Psoas muscle (tissue), 8 donors: Measurements from ENCODE around the gene PLEKHH3. TPM values are rescaled to one million over a fixed set of nuclear protein-coding genes. Genes with fewer than 3 reads are reported as not detected.
A peak's percentile ranks its signal among the peaks of the same experiment; 100 is the strongest.

Experiments
- ATAC-seq, 4 donors: fragments of 200-7000 bp; cut with Tn5 transposase; one replicate each; pipeline ENCODE4 v1.9.1; 2020; ENCODE audit warnings: moderate library complexity in 3 of 4, mild to moderate bottlenecking in 2 of 4
- DNase-seq, 2 donors: peaks; one replicate each; pipeline ENCODE4 v3.0.0-alpha.2; 2020
- H3K27ac ChIP-seq: fragments of 200-600 bp; one replicate; pipeline ENCODE4 v1.8.0; 2022
- H3K27me3 ChIP-seq, 3 donors: fragments of 200-600 bp in 1 of 3; one replicate each; pipeline versions ENCODE4 v1.6.1 to v1.8.0; 2013 to 2022; ENCODE audit warnings: low read length in 2 of 3, mild to moderate bottlenecking in 2 of 3, moderate library complexity in 1 of 3; ENCODE audit not compliant: insufficient read depth in 3 of 3
- H3K36me3 ChIP-seq, 2 donors: fragments of 200-600 bp in 1 of 2; one replicate each; pipeline versions ENCODE4 v1.6.1 to v1.8.0; 2013 to 2022; ENCODE audit warnings: low read depth in 1 of 2, mild to moderate bottlenecking in 1 of 2, moderate library complexity in 1 of 2; ENCODE audit not compliant: insufficient read depth in 1 of 2
- H3K4me1 ChIP-seq: fragments of 200-600 bp; one replicate; pipeline ENCODE4 v1.8.0; 2022
- H3K4me3 ChIP-seq: fragments of 200-600 bp; one replicate; pipeline ENCODE4 v1.8.0; 2022; ENCODE audit warnings: mild to moderate bottlenecking
- H3K9me3 ChIP-seq: fragments of 200-600 bp; one replicate; pipeline ENCODE4 v1.8.0; 2022
- CTCF ChIP-seq: fragments of 200-600 bp; IDR thresholded peaks from one replicate; pipeline ENCODE4 v1.8.0; 2022; ENCODE audit warnings: antibody characterized with exemption
- WGBS, 3 donors: extraction: QIAGEN DNeasy Blood & Tissue Kit; methylation state at CpG; one replicate each; pipeline versions ENCODE4 v1.1.6 to v1.1.7; 2013; 5-methylcytosine and 5-hydroxymethylcytosine counted together
- intact Hi-C, 2 donors: fragments of 100-400 bp; cut with DNase I; formaldehyde crosslinking; loops; one replicate each; pipeline versions ENCODE4 v1.11.0 to v1.14.2; 2022
- polyA plus RNA-seq, 3 donors: library from polyadenylated mRNA; stranded (reverse); fragments of 200-250 nt; gene quantifications; one replicate each; pipeline ENCODE4 v1.2.3, GENCODE V29; 2013
- total RNA-seq, 4 donors: library from RNA; stranded (reverse); fragmentation: NEBNext Ultra II Directional in 2 of 4; extraction: Animal tissue kit (Norgen Biotek cat#: 25700) in 2 of 4; gene quantifications; one replicate each; pipeline versions ENCODE4 v1.2.1 to v1.2.4, GENCODE V29; 2021 to 2023
- donor health status: healthy with polysubstance abuse.
- donor health status: DM: no; HTN: no; CAD: no; lungs with moderate emphysema.
- donor health status: Bipolar disorder and iron deficiency.
- donor health status: healthy.
- donor health status: DM: yes; HTN: yes; CAD: no.
- donor health status: DM: no; HTN: no; CAD: no.
- donor health status: DM: no; HTN: no; CAD: no.
- donor health status: DM: yes; HTN: yes; CAD: no.

Gene PLEKHH3
- total and polyA plus RNA-seq, 7 donors: 12.7 to 33.8 (median 15.8) TPM

DNA sequence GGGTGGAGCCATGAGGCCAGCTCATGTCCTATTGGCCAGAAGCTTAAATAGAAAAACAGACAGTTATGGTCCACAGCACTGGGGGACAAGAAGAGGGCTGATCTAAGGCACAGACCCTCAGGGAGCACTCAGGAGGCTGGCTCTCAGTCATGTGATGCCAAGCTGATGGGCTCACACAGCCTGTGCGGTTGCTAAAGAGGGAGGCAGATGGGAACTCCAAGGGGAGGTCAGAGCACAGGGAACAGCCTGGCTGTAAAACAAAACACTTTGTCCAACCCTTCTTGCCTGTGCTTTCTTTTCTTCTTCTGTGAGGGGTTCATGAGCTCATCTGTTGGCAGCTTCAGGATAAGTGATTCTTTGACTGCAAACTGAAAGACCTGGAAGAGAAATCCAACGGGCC, 32.8 kb upstream of the PLEKHH3 start:
- TF ChIP-seq CTCF: no peak
- H3K36me3 ChIP-seq: peaks cover 36 to 100% of the 10 kb centered on the region in 2 donors
- WGBS, 3 donors: 39 to 81% (median 43%) methylated on average over 2 of the region's 2 CpGs
- no peak for DNase-seq
- no peaks in the 10 kb centered on the region for H3K9me3 ChIP-seq
- no peak overlapping the region for H3K4me3 ChIP-seq
- peak in 1 of 4 donors; percentile 11 for ATAC-seq
- H3K27me3 ChIP-seq: no peaks in the 10 kb centered on the region
- intact Hi-C loops: loop anchor here in 1 of 2 donors (10.0 kb wide), 1 partner anchor 205 kb away; no protein-coding TSS in a partner anchor
- no peak overlapping the region for H3K27ac ChIP-seq
- H3K4me1 ChIP-seq: no peaks in the 10 kb centered on the region

GRCh38 chr17:42708588-42708987, 31.8 kb upstream of the PLEKHH3 start:
- no peak overlapping the region for H3K4me3 ChIP-seq
- no peaks in the 10 kb centered on the region for H3K27me3 ChIP-seq
- DNase-seq (no peak), ATAC-seq (no peak)
- no peak overlapping the region for H3K27ac ChIP-seq
- TF ChIP-seq CTCF: no peak
- 92 to 98% (median 92%) methylated on average over 3 of the region's 3 CpGs for WGBS, 3 donors
- H3K36me3 ChIP-seq: peaks cover 42 to 100% of the 10 kb centered on the region in 2 donors
- intact Hi-C loops: loop anchor here in 1 of 2 donors (10.0 kb wide), 1 partner anchor 204 kb away; no protein-coding TSS in a partner anchor
- no peaks in the 10 kb centered on the region for H3K4me1 ChIP-seq
- no peaks in the 10 kb centered on the region for H3K9me3 ChIP-seq

DNA sequence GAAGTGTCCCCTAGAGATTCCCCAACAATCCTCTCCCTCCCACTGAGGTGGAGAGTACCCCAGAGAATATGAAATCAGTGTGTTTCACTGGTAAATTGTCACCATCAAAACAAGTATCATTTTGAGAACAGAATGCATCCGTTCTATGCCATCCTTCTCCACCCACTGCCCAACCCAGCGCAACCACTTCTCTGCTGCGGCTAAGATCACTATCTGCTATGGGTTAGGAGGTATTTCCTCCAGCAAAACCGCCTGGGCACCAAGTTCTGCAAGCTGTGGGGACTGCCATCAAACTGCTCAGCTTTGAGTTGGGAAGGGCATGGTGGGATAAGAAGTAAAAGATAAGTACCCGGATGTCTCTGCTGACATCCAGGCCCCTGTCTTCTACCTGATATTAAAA, 29.9 kb upstream of the PLEKHH3 start:
- no peak for ATAC-seq
- 83 to 94% (median 93%) methylated on average over 5 of the region's 5 CpGs for WGBS, 3 donors
- no peak overlapping the region for H3K4me3 ChIP-seq
- TF ChIP-seq CTCF: no peak
- no peaks in the 10 kb centered on the region for H3K9me3 ChIP-seq
- DNase-seq: no peak
- peaks cover 36 to 100% of the 10 kb centered on the region in 2 donors for H3K36me3 ChIP-seq
- no peaks in the 10 kb centered on the region for H3K27me3 ChIP-seq
- no peak overlapping the region for H3K27ac ChIP-seq
- no peaks in the 10 kb centered on the region for H3K4me1 ChIP-seq
- intact Hi-C loops: loop anchor here in 1 of 2 donors (10.0 kb wide), 1 partner anchor 202 kb away; no protein-coding TSS in a partner anchor

- Histone ChIP-seq H3K27ac (no peak overlapping the region), H3K4me3 (no peak overlapping the region), H3K36me3 (peaks cover 32 to 100% of the 10 kb centered on the region in 2 donors), H3K9me3 (no peaks in the 10 kb centered on the region), H3K4me1 (no peaks in the 10 kb centered on the region), H3K27me3 (no peaks in the 10 kb centered on the region)
- ATAC-seq (no peak), DNase-seq (no peak)
- WGBS, 3 donors: 79 to 87% (median 82%) methylated on average over 8 of the region's 8 CpGs
- no peak for TF ChIP-seq CTCF
- intact Hi-C loops: loop anchor here in 1 of 2 donors (10.0 kb wide), 1 partner anchor 200 kb away; no protein-coding TSS in a partner anchor
Observed at GRCh38 chr17:42704837-42705494, 28.2 kb upstream of the PLEKHH3 start.
